ENCODE results near the gene TRMT13. TPM values are rescaled to one million over a fixed set of nuclear protein-coding genes. Genes with fewer than 3 reads are reported as not detected.
A peak's percentile ranks its signal among the peaks of the same experiment; 100 is the strongest.

TRMT13 gene
- total RNA-seq, 2 experiments from 2014 or later, result 15.5 to 17.5 TPM

DNA sequence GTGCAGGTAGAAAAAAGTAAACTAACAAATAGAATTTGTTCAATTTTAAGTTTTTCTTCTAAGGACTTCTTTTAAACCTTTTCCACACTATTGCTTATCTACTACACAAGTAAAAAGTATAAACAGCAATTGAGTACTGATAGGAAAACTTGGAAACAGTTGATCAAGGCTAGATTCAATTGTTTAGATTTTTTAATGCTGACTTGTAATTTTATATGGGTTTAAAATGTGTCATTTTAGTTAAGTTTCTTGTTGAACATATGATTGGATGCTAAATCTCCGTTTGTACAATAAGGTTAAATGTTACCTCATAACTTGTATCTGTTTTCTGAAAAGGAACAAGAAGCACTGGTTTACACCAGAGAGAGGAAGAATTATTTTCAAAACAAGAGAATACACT is 5.7 kb upstream of the TRMT13 start:
- DNase-seq (no peak), ATAC-seq (no peak)
- Mint-ChIP-seq H3K27me3 (no peaks in the 10 kb centered on the region), H3K4me1 (ENCODE audit: low read depth) (peaks cover 24% of the 10 kb centered on the region), H3K27ac (no peak overlapping the region), H3K9me3 (no peaks in the 10 kb centered on the region), H3K4me3 (no peak overlapping the region), H3K36me3 (ENCODE audit: low read depth) (peaks cover 11% of the 10 kb centered on the region)
- POLR2A ChIA-PET, result no interaction called here
- no peak for TF ChIP-seq CTCF (IDR thresholded peaks at IDR 0.05)
- intact Hi-C loops (cut with micrococcal nuclease), result no loop called here
- CTCF ChIA-PET, result no interaction called here

- Mint-ChIP-seq H3K9me3 (no peaks in the 10 kb centered on the region), H3K4me3 (no peak overlapping the region), H3K27ac (no peak overlapping the region), H3K36me3 (ENCODE audit: low read depth) (peaks cover 18% of the 10 kb centered on the region), H3K4me1 (ENCODE audit: low read depth) (peaks cover 36% of the 10 kb centered on the region), H3K27me3 (no peaks in the 10 kb centered on the region)
- no peak for ATAC-seq
- CTCF ChIA-PET, result no interaction called here
- no peak for TF ChIP-seq CTCF (IDR thresholded peaks at IDR 0.05)
- POLR2A ChIA-PET, result interaction anchor here (0.6 kb wide), 1 partner anchor 84 kb away, joined by 3 read pairs; no protein-coding TSS in a partner anchor
- intact Hi-C loops (cut with micrococcal nuclease), result loop anchor here (5.0 to 10.0 kb wide), 4 partner anchors 93 to 326 kb away; partner anchors contain the start of gene CDC14A
- DNase-seq, result no peak
Measured at GRCh38 chr1:100130552-100131077, 2.3 kb upstream of the TRMT13 start.

GRCh38 chr1:100131623-100132022 is 1.3 kb upstream of the TRMT13 start:
- peaks cover 37% of the 10 kb centered on the region for H3K4me1 Mint-ChIP-seq (ENCODE audit: low read depth)
- peak overlapping the region; percentile 96 for H3K27ac Mint-ChIP-seq
- H3K4me3 Mint-ChIP-seq, result peak overlapping the region; percentile 89
- H3K27me3 Mint-ChIP-seq, result no peaks in the 10 kb centered on the region
- intact Hi-C loops (cut with micrococcal nuclease), result loop anchor here (5.0 to 10.0 kb wide), 4 partner anchors 94 to 327 kb away; partner anchors contain the start of gene CDC14A
- peaks cover 13% of the 10 kb centered on the region for H3K36me3 Mint-ChIP-seq (ENCODE audit: low read depth)
- CTCF ChIA-PET, result no interaction called here
- H3K9me3 Mint-ChIP-seq, result no peaks in the 10 kb centered on the region
- ATAC-seq, result no peak
- TF ChIP-seq CTCF (IDR thresholded peaks at IDR 0.05), result no peak
- POLR2A ChIA-PET, result no interaction called here
- no peak for DNase-seq

DNA sequence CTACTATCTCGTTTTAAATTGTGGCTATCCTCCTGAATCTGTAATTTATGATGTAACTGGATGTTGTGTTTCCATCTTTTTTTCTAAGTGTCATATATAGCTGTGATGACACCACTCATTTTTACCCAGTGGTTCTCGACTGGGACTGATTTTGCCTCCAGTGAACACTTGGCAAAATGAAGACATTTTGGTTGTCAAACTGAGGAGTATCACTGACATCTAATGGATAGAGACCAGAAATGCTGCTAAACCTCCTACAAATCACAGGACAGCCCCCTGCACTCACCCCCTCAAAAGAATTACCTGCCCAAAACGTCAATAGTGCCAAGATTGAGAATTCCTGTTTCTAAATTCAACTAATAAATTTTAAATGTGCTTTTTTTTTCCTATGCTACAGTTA is 1.9 kb downstream of the TRMT13 start:
- ChIA-PET POLR2A (no interaction called here), CTCF (no interaction called here)

More for the DNA sequence above, 1.9 kb downstream of the TRMT13 start:
- H3K36me3 Mint-ChIP-seq (ENCODE audit: low read depth), result peaks cover 22% of the 10 kb centered on the region
- no peaks in the 10 kb centered on the region for H3K27me3 Mint-ChIP-seq
- intact Hi-C loops (cut with micrococcal nuclease), result loop anchor here (5.0 to 10.0 kb wide), 4 partner anchors 98 to 330 kb away; partner anchors contain the start of gene CDC14A
- no peak overlapping the region for H3K27ac Mint-ChIP-seq
- TF ChIP-seq CTCF (IDR thresholded peaks at IDR 0.05), result no peak
- peak overlapping the region; percentile 7 for H3K4me3 Mint-ChIP-seq
- peaks cover 33% of the 10 kb centered on the region for H3K4me1 Mint-ChIP-seq (ENCODE audit: low read depth)
- no peaks in the 10 kb centered on the region for H3K9me3 Mint-ChIP-seq
- DNase-seq, result no peak
- no peak for ATAC-seq
